Erythroblast (primary cell): ENCODE results near the gene IFITM2.

Source experiments
- GATA1 ChIP-seq: IDR thresholded peaks from 2 replicates; pipeline ENCODE4 v1.6.1; 2011; ENCODE audit warnings: low read depth, mild to moderate bottlenecking, control low read depth, low read length, moderate library complexity
- POLR2A ChIP-seq: IDR thresholded peaks from 2 replicates; pipeline ENCODE4 v1.6.1; 2011; ENCODE audit warnings: mild to moderate bottlenecking, low read length

- no peak for TF ChIP-seq POLR2A
- TF ChIP-seq GATA1: no peak
These were observed 33.2 kb downstream of the IFITM2 start for GRCh38 chr11:340539-341512.
